HEK293 (cell line): Measurements from ENCODE around the gene TMEM161B.

Experiments
- CTCF ChIA-PET: fragments of 350-600 bp; formaldehyde crosslinking; extraction: SDS; loops from one replicate; lab custom pipeline; 2021; ENCODE audit warnings: antibody characterized with exemption; lab: Yijun Ruan, JAX
- POLR2A ChIA-PET: fragments of 300-600 bp; formaldehyde crosslinking; extraction: SDS; loops from one replicate; lab custom pipeline; 2020; ENCODE audit warnings: antibody characterized with exemption, inconsistent platforms; lab: Yijun Ruan, JAX
- H3K27ac ChIP-seq: fragments of 200-500 bp; sonication (Bioruptor generic); 2 replicates; pipeline ENCODE4 v1.5.1; 2014; ENCODE audit warnings: low read depth, low read length, control low read depth, inconsistent platforms; ENCODE audit errors: extremely low read depth
- H3K36me3 ChIP-seq, 2 experiments: fragments of 200-500 bp in 1 of 2; sonication (Bioruptor generic) in 1 of 2; 1 replicate in 1 of 2; 2 replicates in 1 of 2; pipeline ENCODE4 v1.5.1; 2014 to 2017; ENCODE audit warnings: inconsistent platforms in 2 of 2, low read length in 2 of 2; ENCODE audit not compliant: control insufficient read depth in 2 of 2, insufficient read depth in 1 of 2
- H3K4me1 ChIP-seq: fragments of 200-500 bp; sonication (Bioruptor generic); 2 replicates; pipeline ENCODE4 v1.5.1; 2014; ENCODE audit warnings: mild to moderate bottlenecking, low read length, inconsistent platforms; ENCODE audit not compliant: control insufficient read depth, insufficient read depth
- H3K4me3 ChIP-seq: 2 replicates; pipeline ENCODE4 v1.5.1; 2011; ENCODE audit warnings: low read depth, mild to moderate bottlenecking, control low read depth, low read length, moderate library complexity
- H3K9me3 ChIP-seq: fragments of 200-500 bp; sonication (Bioruptor generic); 2 replicates; pipeline ENCODE4 v1.5.1; 2014; ENCODE audit warnings: low read depth, low read length, inconsistent platforms; ENCODE audit not compliant: control insufficient read depth, insufficient read depth
- IKZF3 ChIP-seq: fragments of 450-650 bp; IDR thresholded peaks from 2 replicates; pipeline ENCODE4 v1.5.0; 2018; ENCODE audit warnings: missing biosample characterization, mild to moderate bottlenecking, missing genetic modification characterization, moderate library complexity
- KLF7 ChIP-seq: fragments of 450-650 bp; formaldehyde crosslinking; IDR thresholded peaks from 2 replicates; pipeline ENCODE4 v1.5.1; 2016; ENCODE audit warnings: missing biosample characterization, missing genetic modification characterization, borderline replicate concordance
- PRDM10 ChIP-seq: fragments of 450-650 bp; formaldehyde crosslinking; IDR thresholded peaks from 2 replicates; pipeline ENCODE4 v1.5.1; 2016; ENCODE audit warnings: missing biosample characterization, missing genetic modification characterization
- REPIN1 ChIP-seq: fragments of 450-650 bp; formaldehyde crosslinking; IDR thresholded peaks from 2 replicates; pipeline ENCODE4 v1.5.1; 2017; ENCODE audit warnings: missing biosample characterization, missing genetic modification characterization, low read depth
- SCRT1 ChIP-seq: fragments of 450-650 bp; formaldehyde crosslinking; IDR thresholded peaks from 2 replicates; pipeline ENCODE4 v1.5.1; 2016; ENCODE audit warnings: missing biosample characterization, missing genetic modification characterization, borderline replicate concordance
- ZBTB17 ChIP-seq: fragments of 450-650 bp; formaldehyde crosslinking; IDR thresholded peaks from 2 replicates; pipeline ENCODE4 v1.5.1; 2016; ENCODE audit warnings: missing biosample characterization, missing genetic modification characterization
- ZBTB8A ChIP-seq: fragments of 450-650 bp; formaldehyde crosslinking; IDR thresholded peaks from 2 replicates; pipeline ENCODE4 v1.5.1; 2016; ENCODE audit warnings: missing biosample characterization, missing genetic modification characterization
- ZFP3 ChIP-seq: fragments of 450-650 bp; formaldehyde crosslinking; IDR thresholded peaks from 2 replicates; pipeline ENCODE4 v1.5.1; 2016; ENCODE audit warnings: low read depth, missing biosample characterization, missing genetic modification characterization
- ZFP37 ChIP-seq: fragments of 450-650 bp; formaldehyde crosslinking; IDR thresholded peaks from 2 replicates; pipeline ENCODE4 v1.5.1; 2016; ENCODE audit warnings: missing biosample characterization, missing genetic modification characterization
- ZNF148 ChIP-seq: fragments of 450-650 bp; formaldehyde crosslinking; IDR thresholded peaks from 2 replicates; pipeline ENCODE4 v1.5.0; 2017; ENCODE audit warnings: missing biosample characterization, missing genetic modification characterization, borderline replicate concordance
- ZNF341 ChIP-seq: fragments of 450-650 bp; formaldehyde crosslinking; IDR thresholded peaks from 2 replicates; pipeline ENCODE4; 2016; ENCODE audit warnings: low read depth, missing biosample characterization, missing genetic modification characterization
- ZNF362 ChIP-seq: fragments of 450-650 bp; formaldehyde crosslinking; IDR thresholded peaks from 2 replicates; pipeline ENCODE4 v1.5.1; 2016; ENCODE audit warnings: missing biosample characterization, missing genetic modification characterization
- ZNF704 ChIP-seq: fragments of 450-650 bp; formaldehyde crosslinking; IDR thresholded peaks from 2 replicates; pipeline ENCODE4 v1.5.1; 2016; ENCODE audit warnings: missing biosample characterization, missing genetic modification characterization
- ZNF747 ChIP-seq: fragments of 450-650 bp; formaldehyde crosslinking; IDR thresholded peaks from 2 replicates; pipeline ENCODE4 v1.5.1; 2016; ENCODE audit warnings: missing biosample characterization, missing genetic modification characterization
- ZNF768 ChIP-seq: fragments of 450-650 bp; formaldehyde crosslinking; IDR thresholded peaks from 2 replicates; pipeline ENCODE4 v1.5.1; 2018; ENCODE audit warnings: missing biosample characterization, mild to moderate bottlenecking, missing genetic modification characterization

The TMEM161B gene

GRCh38 chr5:88268385-88269184, at the start of gene TMEM161B (continued):
- TF ChIP-seq ZBTB17, result peak; percentile 71
- TF ChIP-seq, all 188 proteins: peak for 33

- no peak overlapping the region for H3K27ac ChIP-seq
- H3K4me1 ChIP-seq, result no peaks in the 10 kb centered on the region
- no peak overlapping the region for H3K4me3 ChIP-seq
- H3K36me3 ChIP-seq, result no peaks in the 10 kb centered on the region
- H3K9me3 ChIP-seq, result no peaks in the 10 kb centered on the region
- CTCF ChIA-PET, result no interaction called here
- POLR2A ChIA-PET, result no interaction called here
- TF ChIP-seq PRDM10, result no peak
- TF ChIP-seq REPIN1 (tag by site-specific recombination), result no peak
- TF ChIP-seq ZFP3, result no peak
- TF ChIP-seq ZNF341 (tag by site-specific recombination), result no peak
- no peak for TF ChIP-seq KLF7 (tag by site-specific recombination)
- no peak for TF ChIP-seq ZBTB8A (tag by site-specific recombination)
- no peak for TF ChIP-seq ZNF768 (tag by site-specific recombination)
- TF ChIP-seq ZNF747 (tag by site-specific recombination), result no peak
- no peak for TF ChIP-seq ZNF148
- TF ChIP-seq IKZF3 (tag by site-specific recombination), result no peak
- no peak for TF ChIP-seq SCRT1
- no peak for TF ChIP-seq ZNF362
- TF ChIP-seq ZFP37 (tag by site-specific recombination), result no peak
- TF ChIP-seq, all 188 proteins: peak for 0
These were observed 35.7 kb upstream of the TMEM161B start for GRCh38 chr5:88304356-88304755.

GRCh38 chr5:88298425-88298824, 29.8 kb upstream of the TMEM161B start:
- Histone ChIP-seq H3K27ac (no peak overlapping the region), H3K4me1 (no peaks in the 10 kb centered on the region), H3K36me3 (no peaks in the 10 kb centered on the region), H3K9me3 (no peaks in the 10 kb centered on the region), H3K4me3 (no peak overlapping the region)
- ChIA-PET POLR2A (no interaction called here), CTCF (interaction anchor here (1.2 kb wide), 1 partner anchor 11 kb away, joined by 3 read pairs; no protein-coding TSS in a partner anchor)
- no peak for TF ChIP-seq ZNF704
